ENCODE results near the gene NPAS1.

The NPAS1 gene

DNA sequence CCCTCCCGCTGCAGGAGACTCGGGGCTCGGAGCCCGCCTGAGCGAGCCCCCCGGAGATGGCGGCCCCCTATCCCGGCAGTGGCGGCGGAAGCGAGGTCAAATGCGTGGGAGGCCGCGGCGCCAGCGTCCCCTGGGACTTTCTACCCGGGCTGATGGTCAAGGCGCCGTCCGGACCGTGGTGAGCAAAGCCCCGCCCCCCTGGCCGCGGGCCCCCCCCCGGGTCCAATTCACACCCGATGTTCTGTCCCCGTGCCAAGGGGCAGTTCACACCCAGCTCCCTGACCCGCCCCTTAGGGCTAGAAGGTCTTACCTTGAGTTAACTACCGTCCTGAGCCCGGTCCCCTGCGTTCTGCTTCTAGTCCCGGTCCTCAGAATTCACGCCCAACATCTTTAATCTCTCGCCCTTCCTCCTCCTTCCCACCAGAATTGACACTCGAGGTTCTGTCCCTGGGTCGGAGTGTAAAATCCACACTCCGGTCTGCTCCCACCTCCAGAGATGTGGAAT is 1.4 kb downstream of the NPAS1 start:
- peak; percentile 62 for DNase-seq (ENCODE audit: low spot score)

DNA sequence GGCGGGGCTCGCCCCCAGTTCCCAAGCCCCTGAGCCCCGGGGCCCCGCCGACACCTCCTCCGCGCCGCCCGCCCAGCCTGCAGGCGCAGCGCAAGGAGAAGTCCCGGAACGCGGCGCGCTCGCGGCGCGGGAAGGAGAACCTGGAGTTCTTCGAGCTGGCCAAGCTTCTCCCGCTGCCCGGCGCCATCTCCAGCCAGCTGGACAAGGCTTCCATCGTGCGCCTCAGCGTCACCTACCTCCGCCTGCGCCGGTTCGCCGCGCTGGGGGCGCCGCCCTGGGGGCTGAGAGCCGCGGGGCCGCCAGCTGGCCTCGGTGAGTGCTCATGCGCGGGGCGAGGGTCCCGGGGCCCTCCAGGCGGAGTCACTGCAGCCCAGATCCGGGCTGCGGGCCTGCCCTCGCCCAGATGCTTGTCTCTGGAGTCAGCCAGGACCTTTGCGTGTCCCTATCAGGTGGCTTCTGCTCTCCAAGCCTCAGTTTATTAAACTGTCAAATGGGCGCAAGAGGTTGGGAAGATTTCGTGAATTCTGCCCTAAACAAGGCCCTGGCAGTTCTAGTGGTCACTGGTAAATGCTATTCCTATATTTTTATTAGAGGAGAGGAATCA is 2.0 kb downstream of the NPAS1 start:
- DNase-seq (ENCODE audit: low spot score) = no peak

DNA sequence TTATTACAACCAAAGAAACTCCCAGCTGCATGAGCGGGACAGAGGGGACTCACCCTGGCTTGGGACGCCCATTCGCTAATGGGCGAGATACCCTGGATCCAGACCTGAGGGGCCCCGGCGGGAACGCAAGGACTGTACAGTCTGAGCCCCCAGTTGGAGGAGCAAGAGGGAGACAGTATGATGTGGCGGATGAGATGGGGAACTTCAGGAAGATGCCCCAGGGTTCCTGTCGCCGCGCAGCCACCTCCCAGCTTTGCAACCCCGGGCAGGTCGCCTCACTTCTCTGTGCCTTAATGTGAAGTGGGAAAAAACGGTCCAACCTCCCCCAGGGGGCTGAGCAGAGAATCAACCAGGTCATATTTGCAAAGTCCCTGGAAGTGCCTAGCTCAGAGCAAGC is 2.5 kb downstream of the NPAS1 start:
- no peak for DNase-seq (ENCODE audit: low spot score)

DNA sequence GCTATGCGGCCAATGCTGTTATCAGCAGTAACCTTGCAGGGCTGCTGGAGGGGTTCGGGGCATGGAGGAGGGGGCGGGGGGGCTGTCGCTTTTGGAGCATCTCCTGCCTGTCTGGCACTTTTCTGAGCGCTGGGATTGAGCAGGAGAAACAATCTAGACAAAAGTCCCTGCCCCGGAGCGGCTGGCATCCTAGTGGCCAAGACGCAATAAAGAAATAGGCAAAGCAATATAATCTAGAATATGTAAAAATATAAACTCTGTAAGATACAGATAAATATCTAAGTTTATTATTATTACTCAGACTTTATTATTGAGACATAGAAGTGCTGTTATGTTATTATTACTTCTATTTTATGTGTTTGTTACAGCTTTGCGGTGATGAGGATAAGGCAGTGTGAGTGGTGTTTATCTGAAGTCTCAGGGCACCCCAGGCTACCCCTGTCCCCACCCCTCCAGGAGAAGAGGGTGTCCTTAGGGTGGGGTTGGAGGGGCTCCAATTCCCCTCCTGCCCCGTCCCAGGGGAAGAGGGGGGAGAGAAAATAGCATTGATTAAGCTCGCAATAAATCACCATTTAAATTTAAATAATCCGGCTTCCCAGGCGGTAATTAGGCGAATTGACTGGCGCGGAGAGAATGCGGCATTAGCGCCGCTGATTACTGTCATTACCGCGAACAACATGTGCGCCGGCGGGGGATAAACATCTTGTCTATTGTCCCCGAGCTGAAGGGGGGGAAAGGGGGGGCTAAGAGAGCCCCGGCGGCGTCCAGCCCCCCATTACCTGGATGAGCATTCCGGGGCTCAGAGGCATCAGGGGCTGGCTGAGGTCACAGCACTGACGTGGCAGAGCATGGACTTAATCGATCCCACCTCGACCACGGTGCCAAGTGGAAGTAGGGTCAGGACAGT is 3.2 kb downstream of the NPAS1 start:
- DNase-seq (ENCODE audit: low spot score) = no peak

DNA sequence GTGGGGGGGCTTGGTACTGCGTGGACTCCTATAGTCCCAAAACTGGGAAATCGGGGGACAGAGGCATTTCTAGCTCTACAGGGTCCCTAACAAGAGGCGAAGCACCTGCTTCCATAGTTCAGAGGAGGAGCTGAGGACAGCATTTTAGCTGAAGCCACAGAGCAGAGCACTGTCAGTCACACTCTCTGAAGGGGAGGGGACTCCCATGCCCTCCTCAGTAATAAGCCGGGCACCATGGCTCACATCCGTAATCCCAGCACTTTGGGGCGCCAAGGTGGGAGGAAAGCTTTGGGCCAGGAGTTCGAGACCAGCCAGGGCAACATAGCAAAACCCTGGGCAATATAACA is 3.8 kb downstream of the NPAS1 start:
- DNase-seq (ENCODE audit: low spot score) = no peak

DNA sequence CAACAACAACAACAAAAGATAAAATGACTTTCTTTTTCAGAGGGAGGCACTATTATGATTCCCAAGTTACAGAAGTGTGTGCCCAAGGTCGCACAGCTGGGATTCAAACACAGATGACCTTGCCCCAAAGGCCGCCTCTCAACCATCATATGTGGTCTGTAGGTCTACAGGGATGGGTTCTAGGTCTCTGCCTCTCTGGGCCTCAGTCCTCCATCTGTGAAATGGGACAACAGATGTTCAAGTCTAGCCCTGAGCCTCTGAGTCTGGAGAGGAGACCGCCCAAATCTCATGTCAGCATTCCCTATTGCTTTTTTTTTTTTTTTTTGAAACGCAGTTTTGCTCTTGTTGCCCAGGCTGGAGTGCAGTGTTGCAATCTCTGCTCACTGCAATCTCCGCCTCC is 4.9 kb downstream of the NPAS1 start:
- no peak for DNase-seq (ENCODE audit: low spot score)

DNA sequence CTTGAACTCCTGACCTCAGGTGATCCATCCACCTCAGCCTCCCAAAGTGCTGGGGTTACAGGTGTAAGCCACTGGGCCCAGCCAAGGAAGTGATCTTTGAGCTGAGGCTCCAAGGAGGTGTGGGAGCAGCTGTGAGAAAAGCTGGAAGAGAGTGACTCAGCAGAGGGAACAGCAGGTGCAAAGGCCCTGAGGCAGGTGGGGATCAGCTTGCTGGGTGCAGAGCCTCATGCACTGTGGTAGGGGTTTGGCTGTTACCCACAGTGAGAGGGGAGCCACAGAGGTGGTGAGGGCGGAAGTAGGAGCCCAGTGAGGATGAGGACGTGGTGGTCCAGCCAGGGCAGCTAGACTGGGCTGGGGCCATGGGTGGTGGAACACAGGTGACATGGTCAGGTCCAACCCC is 6.5 kb downstream of the NPAS1 start:
- DNase-seq (ENCODE audit: low spot score) = no peak

DNA sequence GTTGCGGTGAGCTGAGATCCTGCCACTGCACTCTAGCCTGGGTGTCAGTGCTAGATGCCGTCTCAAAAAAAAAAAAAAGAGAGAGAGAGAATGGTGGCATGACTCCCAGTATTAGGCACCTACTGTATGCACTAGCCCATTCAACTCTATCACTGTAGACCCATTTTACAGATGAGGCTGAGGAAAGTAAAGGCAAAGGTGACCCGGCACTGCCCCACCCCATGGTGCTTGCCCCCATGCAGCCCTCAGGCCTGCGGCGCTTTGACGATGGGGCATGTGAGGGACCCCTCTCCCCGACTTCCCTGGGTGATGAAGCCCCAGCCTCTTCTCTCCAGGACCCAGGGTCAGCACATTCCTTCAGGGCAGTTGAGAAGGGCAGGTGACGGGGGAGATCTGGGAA is 7.3 kb downstream of the NPAS1 start:
- DNase-seq (ENCODE audit: low spot score) = no peak

DNA sequence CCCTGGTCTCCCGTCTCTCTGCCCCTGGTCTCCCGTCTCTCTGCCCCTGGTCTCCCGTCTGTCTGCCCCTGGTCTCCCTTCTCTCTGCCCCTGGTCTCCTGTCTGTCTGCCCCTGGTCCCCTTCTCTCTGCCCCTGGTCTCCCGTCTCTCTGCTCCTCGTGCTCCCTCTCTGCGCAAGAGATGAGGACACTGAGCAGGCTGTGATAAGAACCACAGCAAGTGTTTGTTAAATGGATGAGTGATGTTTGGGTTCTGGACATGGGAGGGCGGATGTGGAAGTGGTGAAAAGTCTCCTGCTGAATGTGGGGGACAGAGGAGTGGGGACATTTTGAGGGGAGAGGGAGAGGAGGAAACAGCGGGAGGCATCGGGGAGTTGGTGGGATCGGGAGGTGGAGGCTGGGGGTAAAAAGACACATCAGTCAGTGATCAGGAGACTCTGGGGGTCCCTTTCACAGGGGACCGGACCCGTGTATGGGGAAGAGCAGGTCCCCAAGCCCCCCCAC is 8.0 kb downstream of the NPAS1 start:
- DNase-seq (ENCODE audit: low spot score) = no peak

DNA sequence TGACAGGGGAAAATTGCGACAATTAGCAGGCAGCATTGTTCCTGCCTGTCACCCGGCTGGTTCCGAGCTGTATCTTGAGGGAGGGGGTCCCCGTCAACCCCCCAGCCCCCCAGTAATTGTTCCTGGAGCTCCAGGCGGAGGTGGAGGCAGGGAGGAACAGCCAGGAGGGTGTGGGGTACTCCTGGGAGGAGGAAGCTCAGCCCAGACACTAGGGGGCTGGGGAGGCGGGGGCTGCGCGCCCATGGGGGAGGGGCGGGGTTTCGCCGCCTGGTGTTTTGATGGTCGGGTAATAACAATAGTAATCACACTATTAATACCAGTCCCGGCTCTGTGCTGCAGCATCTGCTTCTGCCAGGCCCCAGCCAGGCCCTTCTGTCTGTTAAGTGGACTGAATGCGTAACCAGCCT is 8.6 kb downstream of the NPAS1 start:
- DNase-seq (ENCODE audit: low spot score) = no peak

DNA sequence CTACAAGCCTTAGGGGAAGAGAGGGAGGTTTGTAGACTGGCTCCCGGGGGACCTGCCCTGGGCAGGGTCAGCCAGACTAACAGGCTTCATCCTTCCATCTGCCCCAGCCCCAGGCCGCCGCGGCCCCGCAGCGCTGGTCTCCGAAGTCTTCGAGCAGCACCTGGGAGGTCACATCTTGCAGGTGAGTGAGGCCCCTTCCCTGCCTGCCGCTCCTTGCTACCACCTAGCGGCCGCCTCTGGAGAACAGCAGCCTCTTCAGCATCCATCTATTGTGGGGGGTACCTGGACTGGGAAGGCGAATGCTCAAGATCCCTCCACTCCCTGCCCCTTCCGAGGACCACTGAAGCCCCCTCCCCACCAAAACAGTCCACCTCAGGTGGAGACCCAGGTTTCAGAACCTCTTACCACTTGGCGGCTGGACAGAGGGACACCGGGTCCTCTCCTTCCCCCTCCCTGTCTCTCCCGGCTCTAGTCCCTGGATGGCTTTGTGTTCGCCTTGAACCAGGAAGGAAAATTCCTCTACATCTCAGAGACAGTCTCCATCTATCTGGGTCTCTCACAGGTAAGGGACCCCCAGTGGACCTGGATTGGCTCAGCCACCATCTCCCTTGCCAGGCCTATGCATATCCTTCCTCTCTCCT is 12.7 kb downstream of the NPAS1 start:
- DNase-seq (ENCODE audit: low spot score) = peak; percentile 89

DNA sequence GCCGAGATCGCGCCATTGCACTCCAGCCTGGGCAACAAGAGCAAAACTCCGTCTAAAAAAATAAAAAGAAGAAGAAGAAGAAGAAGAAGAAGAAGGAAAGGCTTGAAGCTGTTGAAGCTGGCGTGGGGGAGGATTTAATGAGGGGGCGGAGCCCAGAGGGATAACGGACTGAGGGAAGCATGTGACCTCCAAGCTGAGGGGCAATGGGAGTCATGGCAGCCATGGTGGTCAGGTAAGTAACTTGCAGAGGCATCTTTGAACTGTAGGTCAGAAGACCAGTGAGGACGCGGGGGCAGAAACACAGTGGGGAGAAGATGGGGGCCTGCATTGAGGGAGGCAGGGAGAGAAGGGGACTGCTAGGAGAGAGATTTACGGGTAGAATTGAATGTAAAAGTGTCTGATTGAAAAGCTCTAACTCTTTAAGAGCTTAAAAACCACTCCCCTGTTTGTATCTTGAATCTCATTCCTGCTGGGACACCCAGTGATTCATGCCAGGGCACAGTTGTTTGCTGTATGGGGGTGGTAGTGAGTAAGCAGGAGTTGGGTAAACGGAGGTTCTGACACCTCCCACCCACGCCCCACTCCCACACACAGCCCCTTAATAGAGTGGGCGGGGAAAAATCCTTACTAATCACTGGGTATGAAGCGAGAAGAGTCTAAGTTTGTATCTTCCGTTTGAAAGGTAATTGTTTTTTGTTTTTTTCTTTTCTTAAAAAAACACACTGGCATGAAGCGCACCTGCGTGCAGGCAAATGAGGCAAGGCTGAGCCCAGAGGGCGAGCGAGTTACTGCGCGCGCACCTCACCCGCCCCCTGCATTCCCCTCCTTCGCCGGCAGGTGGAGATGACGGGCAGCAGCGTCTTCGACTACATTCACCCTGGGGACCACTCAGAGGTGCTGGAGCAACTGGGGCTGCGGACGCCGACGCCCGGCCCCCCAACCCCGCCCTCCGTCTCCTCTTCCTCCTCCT is 15.8 kb downstream of the NPAS1 start:
- DNase-seq (ENCODE audit: low spot score) = peak; percentile 97

DNA sequence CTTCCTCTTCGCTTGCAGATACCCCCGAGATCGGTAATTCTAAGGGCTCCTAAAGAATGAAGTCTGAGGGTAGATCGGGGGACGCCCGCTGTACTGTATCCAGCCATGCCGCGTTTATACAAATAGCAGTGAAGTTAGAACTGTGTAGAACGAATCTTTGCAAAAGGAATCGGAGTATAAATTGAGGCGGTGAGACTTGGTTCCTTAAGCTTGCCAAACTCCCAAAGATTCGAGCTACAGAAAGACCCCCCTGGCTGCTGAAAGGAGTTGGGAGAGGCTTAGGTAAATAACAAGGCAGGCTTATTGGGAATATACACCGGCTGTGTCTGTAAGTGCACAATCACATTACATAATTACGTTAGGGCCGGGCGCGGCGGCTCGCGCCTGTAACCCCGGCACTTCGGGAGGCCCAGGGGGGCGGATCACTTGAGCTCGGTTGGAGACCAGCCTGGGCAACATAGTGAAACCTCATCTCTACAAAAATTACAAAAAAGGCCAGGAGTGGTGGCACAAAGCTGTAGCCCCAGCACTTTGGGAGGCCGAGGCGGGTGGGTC is 16.5 kb downstream of the NPAS1 start:
- DNase-seq (ENCODE audit: low spot score) = peak; percentile 66

DNA sequence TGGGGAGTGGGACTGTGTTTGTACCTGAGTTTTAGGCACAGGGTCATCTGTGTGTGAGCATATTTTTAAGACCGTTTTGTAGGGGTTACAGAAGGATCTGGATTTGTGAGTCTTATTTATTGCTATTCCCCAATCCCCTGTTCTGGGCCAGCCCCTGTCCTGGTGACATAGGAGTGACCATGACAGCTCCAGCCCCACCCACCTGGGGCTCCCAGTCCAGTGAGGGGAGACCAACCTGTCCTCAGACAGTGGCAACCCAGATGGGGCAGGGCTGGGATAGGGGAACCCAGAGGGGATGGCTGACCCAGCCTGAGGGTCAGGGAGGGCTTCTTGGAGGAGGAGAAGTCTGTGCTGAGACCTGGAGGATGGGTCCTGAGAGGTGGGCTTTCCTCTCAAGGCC is 18.1 kb downstream of the NPAS1 start:
- no peak for DNase-seq (ENCODE audit: low spot score)

DNA sequence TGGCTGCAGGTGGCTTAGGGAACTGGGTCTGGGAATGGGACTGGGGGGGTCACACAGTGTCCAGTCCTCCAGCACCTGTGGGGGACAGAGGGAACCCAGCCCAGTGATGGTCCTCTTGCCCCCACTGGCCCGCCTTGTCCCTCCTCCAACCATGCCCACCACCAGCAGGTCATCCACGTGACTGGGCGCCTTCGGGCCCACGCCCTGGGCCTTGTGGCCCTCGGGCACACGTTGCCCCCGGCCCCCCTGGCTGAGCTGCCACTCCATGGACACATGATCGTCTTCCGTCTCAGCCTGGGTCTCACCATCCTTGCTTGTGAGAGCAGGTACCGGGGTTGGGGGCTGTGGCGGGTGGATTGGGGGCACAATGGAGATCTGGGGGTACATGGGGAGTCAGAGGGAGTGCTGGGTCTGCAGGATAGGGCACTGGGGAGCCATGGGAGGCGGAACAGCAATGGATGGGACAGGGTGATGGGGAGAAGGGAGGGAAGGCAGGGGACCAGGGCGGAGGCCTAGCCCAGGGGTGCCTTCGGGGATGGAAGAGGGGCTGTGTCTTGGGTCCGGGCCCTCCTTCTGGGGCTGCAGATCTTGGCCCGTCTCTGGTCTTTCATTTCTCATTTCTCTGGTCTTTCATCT is 19.7 kb downstream of the NPAS1 start:
- no peak for DNase-seq (ENCODE audit: low spot score)

DNA sequence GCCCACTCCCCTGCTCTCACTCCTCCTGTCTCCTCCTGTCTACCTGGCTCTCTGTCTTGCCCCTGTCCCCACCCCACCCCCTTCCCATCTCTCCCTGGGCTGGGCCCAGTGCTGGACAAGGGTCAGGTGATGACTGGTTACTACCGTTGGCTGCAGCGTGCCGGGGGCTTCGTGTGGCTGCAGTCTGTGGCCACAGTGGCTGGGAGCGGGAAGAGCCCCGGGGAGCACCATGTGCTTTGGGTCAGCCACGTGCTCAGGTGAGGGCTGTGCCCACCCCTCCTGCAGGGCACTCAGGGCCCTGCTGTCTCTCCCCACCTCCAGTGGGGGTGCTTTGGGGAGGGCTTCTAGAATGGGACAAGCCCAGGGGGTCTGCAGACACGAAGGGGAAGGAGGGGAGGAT is 21.2 kb downstream of the NPAS1 start:
- DNase-seq (ENCODE audit: low spot score) = no peak

DNA sequence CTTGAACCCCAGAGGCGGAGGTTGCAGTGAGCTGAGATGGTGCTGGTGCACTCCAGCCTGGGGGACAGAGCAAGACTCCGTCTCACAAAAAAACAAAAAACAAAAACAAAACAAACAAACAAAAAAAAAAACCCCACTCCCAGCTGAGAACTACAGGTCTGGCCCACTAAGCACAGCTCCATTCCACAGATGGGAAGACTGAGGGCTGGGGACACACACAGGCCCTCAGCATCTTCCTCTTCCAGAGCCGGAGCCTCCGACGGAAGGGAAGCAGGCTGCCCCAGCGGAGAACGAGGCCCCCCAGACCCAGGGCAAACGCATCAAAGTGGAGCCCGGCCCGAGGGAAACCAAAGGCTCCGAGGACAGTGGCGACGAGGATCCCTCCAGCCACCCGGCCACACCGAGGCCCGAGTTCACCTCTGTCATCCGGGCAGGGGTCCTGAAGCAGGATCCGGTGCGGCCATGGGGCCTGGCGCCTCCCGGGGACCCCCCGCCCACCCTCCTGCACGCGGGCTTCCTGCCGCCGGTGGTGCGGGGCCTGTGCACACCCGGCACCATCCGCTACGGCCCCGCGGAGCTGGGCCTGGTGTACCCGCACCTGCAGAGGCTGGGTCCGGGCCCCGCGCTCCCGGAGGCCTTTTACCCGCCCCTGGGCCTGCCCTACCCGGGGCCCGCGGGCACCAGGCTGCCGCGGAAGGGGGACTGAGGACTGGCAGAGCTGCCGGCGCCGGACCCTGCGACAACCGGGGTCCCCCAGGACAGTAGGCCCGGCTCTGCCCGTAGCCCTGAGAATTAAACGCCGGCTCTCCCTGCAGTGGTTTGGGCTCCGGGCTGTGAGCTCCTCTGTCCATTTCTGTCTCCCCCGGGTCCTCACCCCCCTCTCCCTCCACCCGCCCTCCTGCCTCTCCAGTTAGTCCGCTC is 25.6 kb downstream of the NPAS1 start:
- DNase-seq (ENCODE audit: low spot score) = no peak

DNA sequence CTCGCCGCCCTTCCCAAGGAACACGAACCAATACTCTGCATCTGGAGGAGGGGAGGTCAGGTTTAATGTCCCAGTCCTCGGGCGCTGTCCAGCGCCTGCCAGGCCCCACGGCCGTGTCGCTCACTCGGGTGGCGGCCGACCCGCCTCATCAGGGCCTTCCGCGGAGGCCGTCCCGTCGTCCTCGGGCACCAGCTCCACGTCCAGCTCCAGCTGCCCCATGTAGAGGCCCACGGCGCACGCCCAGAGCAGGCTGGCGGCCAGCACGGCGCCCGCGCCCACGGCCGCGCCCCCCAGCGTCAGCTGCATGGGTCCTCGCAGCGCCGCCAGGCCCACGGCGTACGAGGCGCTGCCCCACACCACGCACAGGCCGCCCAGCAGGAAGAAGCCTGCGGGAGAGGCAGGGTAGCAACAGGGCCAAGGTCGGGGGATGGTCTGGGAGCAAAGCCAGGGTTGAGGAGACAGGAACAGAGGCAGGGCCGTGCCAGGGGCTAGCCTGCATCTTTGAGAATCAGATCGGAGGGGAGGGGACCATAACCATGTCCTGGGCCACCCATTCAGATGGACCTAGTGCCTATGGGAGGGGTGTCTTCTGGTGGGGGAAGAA is 26.3 kb downstream of the NPAS1 start:
- DNase-seq (ENCODE audit: low spot score) = no peak

DNA sequence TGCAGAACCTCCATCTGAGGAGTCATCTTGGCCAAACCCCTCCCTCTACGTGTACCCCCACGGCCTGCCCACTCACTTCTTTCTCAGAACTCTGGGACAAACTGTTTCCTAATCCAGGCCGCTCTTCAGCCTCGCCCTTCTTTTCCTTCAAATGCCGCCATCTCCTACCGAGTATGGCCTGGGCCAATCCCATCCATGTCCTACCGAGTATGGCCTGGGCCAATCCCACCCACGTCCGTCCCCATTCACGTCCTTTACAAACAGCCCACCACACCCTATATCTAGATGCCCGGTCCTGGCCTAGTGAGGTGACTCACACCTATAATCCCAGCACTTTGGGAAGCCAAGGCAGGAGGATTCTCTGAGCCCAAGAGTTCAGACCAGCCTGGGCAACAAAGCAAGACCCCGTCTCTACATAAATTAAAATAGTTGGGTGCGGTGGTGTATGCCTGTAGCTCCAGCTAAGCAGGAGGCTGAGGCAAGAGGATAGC is 27.7 kb downstream of the NPAS1 start:
- no peak for DNase-seq (ENCODE audit: low spot score)

All from HuH-7 (cell line).